Measurements from ENCODE around the gene UACA.

The UACA gene

DNA sequence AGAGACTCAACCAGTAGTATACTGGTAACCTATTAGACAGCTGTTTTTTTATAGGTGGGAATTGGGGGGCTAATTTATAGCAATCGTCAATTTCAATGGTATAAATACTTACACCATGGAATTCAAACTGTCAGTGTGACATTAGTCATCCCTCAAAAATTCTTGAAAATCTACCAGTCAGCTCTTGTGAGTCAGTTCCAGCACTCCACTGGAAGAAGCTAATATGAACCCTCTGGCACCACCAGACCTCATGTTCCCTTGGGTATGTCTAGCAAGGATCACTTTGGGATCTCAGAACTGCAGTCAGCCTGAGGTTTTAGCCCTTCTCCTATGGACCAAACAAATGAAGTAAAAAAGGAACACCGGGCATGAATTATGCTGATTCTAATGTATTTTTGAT, 11.8 kb upstream of the UACA start:
- H3K36me3 ChIP-seq (replicated peaks; ENCODE audit: low read depth, low read length) = no peaks in the 10 kb centered on the region
- 0 out of 2 replicates have a peak, but pooled peaks cover 3% of the 10 kb centered on the region for H3K27me3 ChIP-seq (ENCODE audit: low read depth, low read length)
- TF ChIP-seq, protein P1, sequence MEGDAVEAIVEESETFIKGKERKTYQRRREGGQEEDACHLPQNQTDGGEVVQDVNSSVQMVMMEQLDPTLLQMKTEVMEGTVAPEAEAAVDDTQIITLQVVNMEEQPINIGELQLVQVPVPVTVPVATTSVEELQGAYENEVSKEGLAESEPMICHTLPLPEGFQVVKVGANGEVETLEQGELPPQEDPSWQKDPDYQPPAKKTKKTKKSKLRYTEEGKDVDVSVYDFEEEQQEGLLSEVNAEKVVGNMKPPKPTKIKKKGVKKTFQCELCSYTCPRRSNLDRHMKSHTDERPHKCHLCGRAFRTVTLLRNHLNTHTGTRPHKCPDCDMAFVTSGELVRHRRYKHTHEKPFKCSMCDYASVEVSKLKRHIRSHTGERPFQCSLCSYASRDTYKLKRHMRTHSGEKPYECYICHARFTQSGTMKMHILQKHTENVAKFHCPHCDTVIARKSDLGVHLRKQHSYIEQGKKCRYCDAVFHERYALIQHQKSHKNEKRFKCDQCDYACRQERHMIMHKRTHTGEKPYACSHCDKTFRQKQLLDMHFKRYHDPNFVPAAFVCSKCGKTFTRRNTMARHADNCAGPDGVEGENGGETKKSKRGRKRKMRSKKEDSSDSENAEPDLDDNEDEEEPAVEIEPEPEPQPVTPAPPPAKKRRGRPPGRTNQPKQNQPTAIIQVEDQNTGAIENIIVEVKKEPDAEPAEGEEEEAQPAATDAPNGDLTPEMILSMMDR (IDR thresholded peaks at IDR 0.05; ENCODE audit: low read depth, low read length) = no peak
- no peak for TF ChIP-seq EZH2phosphoT487 (IDR thresholded peaks at IDR 0.05; ENCODE audit: low read depth)
- H3K9ac ChIP-seq (ENCODE audit: low read length) = no peak overlapping the region
- H3K4me1 ChIP-seq (ENCODE audit: low read length) = peaks cover 8% of the 10 kb centered on the region
- H3K79me2 ChIP-seq (ENCODE audit: low read length) = no peaks in the 10 kb centered on the region
- no peaks in the 10 kb centered on the region for H4K20me1 ChIP-seq (ENCODE audit: insufficient read depth, low read length)
- H3K27ac ChIP-seq (ENCODE audit: low read length) = no peak overlapping the region
- H3K4me3 ChIP-seq (ENCODE audit: low read length) = no peak overlapping the region
- H2AFZ ChIP-seq (ENCODE audit: low read depth, low read length) = no peak overlapping the region
- H3K4me2 ChIP-seq (ENCODE audit: low read length) = no peak overlapping the region
- H3K9me3 ChIP-seq (ENCODE audit: insufficient read depth, low read length) = no peaks in the 10 kb centered on the region

DNA sequence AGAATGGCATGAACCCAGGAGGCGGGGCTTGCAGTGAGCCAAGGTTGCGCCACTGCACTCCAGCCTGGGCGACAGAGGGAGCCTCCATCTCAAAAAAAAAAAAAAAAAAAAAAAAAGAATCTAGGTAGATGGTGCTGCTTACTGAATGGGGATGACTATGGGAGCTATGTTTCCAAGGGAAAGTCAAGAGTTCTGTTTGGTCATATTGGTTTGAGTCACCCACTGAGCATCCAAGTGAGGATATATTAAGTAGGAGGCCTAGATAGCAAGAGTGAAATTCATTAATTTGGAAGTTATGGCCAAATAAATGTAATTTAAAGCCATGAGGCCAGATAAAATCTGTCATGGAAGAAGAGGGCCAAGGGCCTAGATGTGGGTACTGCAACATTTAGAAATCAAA, 9.0 kb upstream of the UACA start:
- no peak overlapping the region for H3K4me3 ChIP-seq (ENCODE audit: low read length)
- H3K4me2 ChIP-seq (ENCODE audit: low read length) = no peak overlapping the region
- peaks cover 14% of the 10 kb centered on the region for H3K4me1 ChIP-seq (ENCODE audit: low read length)
- no peak overlapping the region for H3K9ac ChIP-seq (ENCODE audit: low read length)
- no peaks in the 10 kb centered on the region for H3K9me3 ChIP-seq (ENCODE audit: insufficient read depth, low read length)
- TF ChIP-seq, protein P1 (IDR thresholded peaks at IDR 0.05; ENCODE audit: low read depth, low read length) = no peak
- no peak for TF ChIP-seq EZH2phosphoT487 (IDR thresholded peaks at IDR 0.05; ENCODE audit: low read depth)
- no peaks in the 10 kb centered on the region for H3K79me2 ChIP-seq (ENCODE audit: low read length)
- no peaks in the 10 kb centered on the region for H3K27me3 ChIP-seq (ENCODE audit: low read depth, low read length)
- H3K27ac ChIP-seq (ENCODE audit: low read length) = no peak overlapping the region
- H3K36me3 ChIP-seq (replicated peaks; ENCODE audit: low read depth, low read length) = no peaks in the 10 kb centered on the region
- H4K20me1 ChIP-seq (ENCODE audit: insufficient read depth, low read length) = no peaks in the 10 kb centered on the region
- H2AFZ ChIP-seq (ENCODE audit: low read depth, low read length) = no peak overlapping the region

DNA sequence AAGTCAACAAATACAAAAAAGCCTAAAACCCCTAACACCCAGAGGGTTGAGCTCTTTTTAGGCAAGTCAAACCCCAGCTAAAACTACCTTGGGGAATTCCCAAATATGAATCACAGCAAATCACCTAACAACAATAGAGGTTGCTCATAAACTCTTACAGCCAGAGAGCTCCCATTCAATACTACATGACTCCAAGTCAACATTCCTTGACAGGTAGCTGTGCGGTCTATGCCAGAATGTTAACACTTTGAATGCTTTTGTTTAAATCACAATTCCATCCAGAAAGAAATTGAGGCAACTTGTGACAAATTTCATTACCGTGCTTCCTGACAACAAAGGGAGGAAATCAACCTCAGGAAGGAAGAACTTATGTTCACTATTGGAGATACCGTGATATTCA, 7.5 kb upstream of the UACA start:
- Histone ChIP-seq H3K79me2 (ENCODE audit: low read length) (no peaks in the 10 kb centered on the region), H3K27ac (ENCODE audit: low read length) (no peak overlapping the region), H3K4me1 (ENCODE audit: low read length) (peaks cover 12% of the 10 kb centered on the region), H3K36me3 (replicated peaks; ENCODE audit: low read depth, low read length) (no peaks in the 10 kb centered on the region), H3K4me3 (ENCODE audit: low read length) (no peak overlapping the region), H3K27me3 (ENCODE audit: low read depth, low read length) (peaks cover 1% of the 10 kb centered on the region; the same call in 1 of the 2 replicates), H2AFZ (ENCODE audit: low read depth, low read length) (no peak overlapping the region), H3K4me2 (ENCODE audit: low read length) (no peak overlapping the region), H3K9ac (ENCODE audit: low read length) (no peak overlapping the region), H3K9me3 (ENCODE audit: insufficient read depth, low read length) (no peaks in the 10 kb centered on the region), H4K20me1 (ENCODE audit: insufficient read depth, low read length) (no peaks in the 10 kb centered on the region)
- TF ChIP-seq, protein P1 (IDR thresholded peaks at IDR 0.05; ENCODE audit: low read depth, low read length) = no peak
- TF ChIP-seq EZH2phosphoT487 (IDR thresholded peaks at IDR 0.05; ENCODE audit: low read depth) = no peak

DNA sequence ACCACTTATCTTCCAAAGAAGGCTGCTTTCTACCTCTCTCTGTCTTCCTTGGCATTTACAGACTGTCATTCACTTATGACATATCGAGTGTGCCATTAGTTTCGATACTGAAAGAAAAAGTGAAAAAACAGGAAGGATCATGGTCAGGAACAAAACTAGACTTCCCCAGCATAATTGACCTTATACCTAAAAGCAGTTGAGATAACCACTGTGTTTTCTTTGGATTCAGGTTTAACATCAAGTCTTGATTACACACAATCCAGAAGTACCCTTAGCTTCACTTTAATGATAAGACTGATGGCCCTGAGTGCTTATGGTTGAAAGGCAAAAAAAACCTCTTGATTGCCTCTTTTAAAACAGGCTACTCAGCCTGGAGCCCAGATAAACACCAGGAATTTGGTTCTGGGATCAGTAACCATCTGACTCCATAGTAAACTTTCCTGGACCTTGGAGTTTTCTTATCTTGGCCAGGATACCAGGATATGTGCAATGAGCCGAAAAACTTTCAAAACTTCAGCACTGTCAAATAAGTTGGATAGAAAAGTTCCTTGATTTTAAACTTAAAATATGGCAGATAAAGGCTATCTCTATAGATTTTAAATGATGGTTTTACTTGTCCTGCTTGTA, 5.0 kb upstream of the UACA start:
- H3K4me2 ChIP-seq (ENCODE audit: low read length) = peak overlapping the region; percentile 53
- no peaks in the 10 kb centered on the region for H3K36me3 ChIP-seq (replicated peaks; ENCODE audit: low read depth, low read length)
- H3K79me2 ChIP-seq (ENCODE audit: low read length) = no peaks in the 10 kb centered on the region
- peak overlapping the region; percentile 30 for H3K4me3 ChIP-seq (ENCODE audit: low read length)
- peaks cover 12% of the 10 kb centered on the region for H3K4me1 ChIP-seq (ENCODE audit: low read length)
- H3K27me3 ChIP-seq (ENCODE audit: low read depth, low read length) = peaks cover 9% of the 10 kb centered on the region; the same call in 1 of the 2 replicates
- H2AFZ ChIP-seq (ENCODE audit: low read depth, low read length) = peak overlapping the region; percentile 49
- no peak for TF ChIP-seq EZH2phosphoT487 (IDR thresholded peaks at IDR 0.05; ENCODE audit: low read depth)
- TF ChIP-seq, protein P1 (IDR thresholded peaks at IDR 0.05; ENCODE audit: low read depth, low read length) = no peak
- no peak overlapping the region for H3K9ac ChIP-seq (ENCODE audit: low read length)
- no peaks in the 10 kb centered on the region for H3K9me3 ChIP-seq (ENCODE audit: insufficient read depth, low read length)
- H3K27ac ChIP-seq (ENCODE audit: low read length) = no peak overlapping the region
- H4K20me1 ChIP-seq (ENCODE audit: insufficient read depth, low read length) = no peaks in the 10 kb centered on the region

Data from OCI-LY3 (cell line).